Suppressor macrophage (primary cell): ENCODE measurements around the gene GABRB2.

Source experiments
- DNase-seq, 4 experiments: peaks; one replicate each; pipeline ENCODE4 v3.0.0-alpha.2; 2020 to 2022

Gene GABRB2

GRCh38 chr5:161471211-161471950 is 75.1 kb downstream of the GABRB2 start:
- no peak for DNase-seq

GRCh38 chr5:161467703-161468102 is 78.8 kb downstream of the GABRB2 start:
- no peak for DNase-seq

GRCh38 chr5:161460741-161461140 is 85.8 kb downstream of the GABRB2 start:
- no peak for DNase-seq

- no peak for DNase-seq
These were observed 99.9 kb downstream of the GABRB2 start for GRCh38 chr5:161446655-161447054.

- DNase-seq: no peak
These were observed 104.1 kb downstream of the GABRB2 start for GRCh38 chr5:161442471-161442870.

DNA sequence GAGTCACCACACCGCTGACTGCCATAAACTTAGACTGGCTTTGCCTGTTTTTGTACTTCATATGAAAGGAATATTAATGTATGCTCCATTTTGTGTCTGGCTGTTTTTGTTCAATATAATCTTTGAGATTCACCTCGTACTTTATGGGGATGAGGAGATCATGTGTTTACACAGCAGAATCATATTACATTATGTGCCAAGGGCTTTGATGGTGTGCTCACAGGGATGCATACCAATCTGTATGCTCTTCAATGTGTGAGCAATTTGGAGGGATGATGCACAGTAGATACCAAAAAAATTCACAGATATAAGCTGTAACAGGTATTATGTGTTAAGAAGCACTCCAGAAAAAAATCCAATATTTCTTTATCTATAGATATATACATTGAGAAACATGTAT is 113.7 kb downstream of the GABRB2 start:
- no peak for DNase-seq

DNA sequence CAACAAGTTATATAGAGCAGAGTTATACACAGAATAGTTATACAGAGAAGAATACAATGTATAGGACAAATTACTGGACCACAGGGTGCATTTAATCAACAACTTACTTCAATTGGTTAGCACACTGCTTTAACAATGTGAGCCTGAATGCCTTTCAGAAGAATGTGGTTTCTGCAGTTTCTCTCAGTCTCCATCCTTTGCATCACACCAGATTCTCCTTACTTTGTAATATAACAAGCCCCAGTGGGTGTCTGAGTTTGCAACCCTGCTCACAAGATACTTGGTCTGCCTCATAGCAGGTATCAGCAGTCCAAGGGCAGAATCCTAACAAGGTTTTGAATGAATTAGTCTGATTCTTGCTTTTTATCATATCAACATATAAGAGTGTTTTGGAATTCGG is 114.6 kb downstream of the GABRB2 start:
- no peak for DNase-seq

DNA sequence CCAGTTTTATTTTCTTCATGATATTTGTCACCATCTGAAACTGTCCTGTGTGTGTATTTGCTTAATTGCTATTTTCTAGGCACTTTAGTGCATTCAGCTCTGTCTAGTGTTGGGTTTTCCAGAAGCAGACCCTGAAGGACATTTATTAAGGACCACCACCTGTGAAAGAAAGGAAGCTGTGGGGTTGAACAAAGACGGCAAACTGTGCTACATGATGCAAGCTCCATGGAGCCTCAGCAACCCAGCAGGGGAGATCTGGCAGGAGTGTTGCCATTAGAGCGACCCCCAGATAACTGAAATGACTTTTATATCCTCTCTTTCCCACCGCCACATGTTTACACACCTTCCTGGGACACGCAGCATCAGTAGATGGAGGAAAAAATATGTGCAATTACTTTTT is 125.5 kb downstream of the GABRB2 start:
- no peak for DNase-seq

DNA sequence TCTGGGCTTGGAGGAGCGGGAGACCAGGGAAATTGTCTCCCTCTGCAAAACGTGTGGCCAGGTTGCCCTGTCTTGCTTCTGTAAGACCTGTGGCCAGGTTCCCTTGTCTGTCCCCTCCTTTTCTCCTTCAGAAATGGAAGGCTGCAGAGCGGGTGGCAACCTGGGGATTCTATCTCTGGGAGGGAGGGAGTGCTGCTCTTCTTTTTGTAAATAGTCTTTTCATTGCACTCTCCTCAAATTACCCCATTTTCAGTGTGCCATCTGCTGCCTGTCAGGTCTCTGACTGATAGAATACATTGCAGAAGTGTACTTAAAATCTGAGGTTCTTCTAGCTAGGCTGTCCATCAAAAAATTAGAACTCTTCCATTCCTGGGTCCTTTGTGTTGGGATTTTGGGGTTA is 126.0 kb downstream of the GABRB2 start:
- no peak for DNase-seq

- DNase-seq: no peak
These were observed 131.6 kb downstream of the GABRB2 start for GRCh38 chr5:161414896-161415295.

DNA sequence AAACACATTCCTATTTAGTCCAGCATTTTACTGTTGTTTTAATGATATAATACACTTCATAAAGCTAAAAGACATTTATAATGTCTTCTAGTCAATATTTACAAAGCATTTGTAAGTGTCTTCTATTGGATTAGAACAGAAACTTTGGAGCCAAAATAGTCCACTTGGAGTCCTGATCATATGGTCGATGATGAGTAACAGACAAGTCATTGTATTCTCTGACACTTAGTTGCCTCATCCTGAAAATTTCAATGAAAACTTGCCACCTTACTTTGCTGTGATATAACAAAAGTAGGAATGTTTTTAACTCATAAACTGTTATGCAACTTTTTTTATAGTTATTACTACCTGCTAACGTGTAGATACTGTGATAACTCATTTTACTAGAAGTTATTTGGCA is 132.5 kb downstream of the GABRB2 start:
- no peak for DNase-seq

GRCh38 chr5:161412792-161413191 is 133.7 kb downstream of the GABRB2 start:
- DNase-seq: no peak

- no peak for DNase-seq
These were observed 135.4 kb downstream of the GABRB2 start for GRCh38 chr5:161411156-161411555.

DNA sequence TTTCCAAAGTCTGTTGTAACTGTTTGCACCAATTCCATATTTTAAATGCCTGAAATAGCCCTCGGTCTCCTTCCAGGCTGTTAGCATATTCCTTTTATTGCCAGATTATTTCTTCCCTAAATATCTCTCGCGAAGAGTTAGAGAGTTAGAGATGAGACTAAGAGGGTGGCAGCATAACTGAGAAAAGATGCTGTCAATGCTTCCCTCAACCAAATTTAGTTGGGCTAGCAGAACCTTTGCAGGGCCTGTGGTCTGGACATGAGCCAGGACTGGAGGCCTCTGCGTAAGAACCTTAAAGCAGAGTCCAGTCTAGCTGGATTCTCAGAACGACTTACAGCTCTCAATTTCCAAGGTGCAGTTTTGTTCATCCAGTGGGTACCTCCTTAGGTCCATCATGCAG is 135.9 kb downstream of the GABRB2 start:
- DNase-seq: no peak

- DNase-seq: no peak
These were observed 137.1 kb downstream of the GABRB2 start for GRCh38 chr5:161409471-161409870.

DNA sequence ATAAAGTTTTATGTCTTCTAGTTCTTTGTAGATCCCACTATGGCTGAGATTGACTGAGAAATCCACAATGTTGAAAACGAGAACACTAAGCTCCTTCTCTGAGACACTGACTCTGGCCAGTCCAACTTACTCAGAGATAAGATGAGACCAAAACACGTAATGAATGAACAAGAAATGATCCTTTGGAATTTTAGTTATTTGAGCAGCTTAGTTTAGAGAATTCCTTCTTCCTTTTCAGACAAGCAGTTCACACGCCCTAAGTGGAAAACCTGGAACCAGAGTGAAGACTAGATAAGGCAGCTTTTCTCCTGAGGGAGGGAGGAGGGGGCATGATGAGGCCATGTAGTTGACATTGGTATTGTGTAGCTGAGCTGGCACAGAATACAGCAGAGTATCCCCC is 139.6 kb downstream of the GABRB2 start:
- DNase-seq: no peak

GRCh38 chr5:161403996-161404395 is 142.5 kb downstream of the GABRB2 start:
- DNase-seq: no peak

- DNase-seq: no peak
These were observed 143.4 kb downstream of the GABRB2 start for GRCh38 chr5:161403121-161403520.

GRCh38 chr5:161400583-161400982 is 145.9 kb downstream of the GABRB2 start:
- DNase-seq: no peak

DNA sequence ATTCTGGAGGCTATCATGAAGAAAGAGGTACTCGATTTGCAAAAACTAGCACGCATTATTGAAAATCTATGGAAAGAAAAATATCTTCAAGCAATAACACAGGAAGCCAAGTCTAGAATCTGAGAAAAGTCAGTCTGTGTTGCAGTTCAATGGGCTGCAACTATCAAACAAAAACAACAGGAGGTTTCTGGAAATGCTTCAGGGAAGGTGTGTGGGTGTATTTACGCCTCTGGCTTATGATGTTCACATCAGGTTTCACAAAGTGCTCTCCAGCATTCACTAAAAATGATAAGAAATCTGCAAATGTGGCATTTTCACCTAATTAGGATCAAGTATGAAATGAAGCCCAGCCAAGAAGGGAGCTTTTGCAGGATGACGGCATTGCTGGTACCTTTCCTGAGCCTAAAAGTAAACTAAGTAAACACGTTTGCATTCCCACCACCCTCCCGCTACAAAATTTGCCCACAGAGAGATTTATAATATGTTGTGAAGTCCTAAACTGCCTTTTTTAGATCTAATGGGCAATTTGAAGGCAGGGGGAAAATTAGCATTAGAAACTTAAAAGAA is 146.4 kb downstream of the GABRB2 start:
- no peak for DNase-seq

DNA sequence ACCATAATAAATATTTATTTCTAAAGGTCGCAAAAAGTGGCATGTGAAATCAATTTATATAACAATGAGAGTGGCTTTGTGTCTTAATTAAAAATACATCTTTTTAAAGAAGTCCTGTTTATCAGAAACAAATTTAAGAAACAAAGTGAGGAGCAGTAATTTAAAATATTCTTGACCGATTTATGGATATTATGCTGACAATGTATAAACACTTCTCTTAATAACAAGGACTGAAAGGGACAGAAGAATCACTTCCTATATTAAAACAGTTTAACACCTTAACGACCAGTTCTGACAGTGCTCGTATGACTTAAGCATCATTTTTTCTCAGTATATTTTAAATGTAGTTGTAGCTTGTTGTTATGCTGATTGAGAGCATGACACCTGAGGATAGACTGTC is 149.1 kb downstream of the GABRB2 start:
- DNase-seq: no peak

GRCh38 chr5:161396171-161396570 is 150.4 kb downstream of the GABRB2 start:
- DNase-seq: no peak

DNA sequence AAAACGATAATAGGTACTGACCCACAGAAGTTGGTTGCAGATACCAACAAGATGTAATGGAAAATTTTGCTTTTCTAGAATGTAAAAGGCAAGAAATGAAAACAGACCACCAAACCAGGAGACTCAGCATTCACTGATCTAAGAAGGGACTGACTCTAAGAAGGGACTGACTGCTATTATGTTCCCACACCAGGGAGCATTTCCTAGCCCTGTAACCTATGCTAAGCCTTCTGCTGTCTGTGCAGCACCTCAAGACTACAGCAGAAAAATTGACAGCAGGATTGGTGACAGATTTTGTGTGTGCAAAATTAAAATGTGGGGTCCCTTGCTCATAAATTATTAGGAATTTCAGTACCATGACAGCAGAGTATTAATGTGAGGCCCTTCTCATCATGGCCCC is 154.8 kb downstream of the GABRB2 start:
- no peak for DNase-seq

- DNase-seq: no peak
These were observed 155.5 kb downstream of the GABRB2 start for GRCh38 chr5:161391016-161391415.

GRCh38 chr5:161387121-161387520 is 159.4 kb downstream of the GABRB2 start:
- DNase-seq: no peak
